HepG2 (cell line): ENCODE data around the gene FOXR1. TPM values are rescaled to one million over a fixed set of nuclear protein-coding genes. Genes with fewer than 3 reads are reported as not detected.
"Not testable (repeated sequence)": the region's sequence is repeated elsewhere in the genome, so short reads cannot be mapped to it uniquely, and the experiment has no call there.

ENCODE experiments used
- ATAC-seq: fragments of 200-7000 bp; cut with Tn5 transposase; 3 replicates; pipeline ENCODE4 v1.9.1; 2020; ENCODE audit warnings: mild to moderate bottlenecking, moderate library complexity
- BruUV-seq: library from RNA; stranded (reverse); fragments of 400-500 nt; replicated peaks from 2 replicates; lab custom pipeline; 2021; lab: Mats Ljungman, UMichigan
- CTCF ChIA-PET: fragments of 300-600 bp; formaldehyde crosslinking; extraction: SDS; loops from one replicate; lab custom pipeline; 2021; ENCODE audit warnings: low total read pairs, inconsistent platforms, low intra/inter-chr PET ratio; lab: Yijun Ruan, JAX
- POLR2A ChIA-PET: fragments of 350-600 bp; sonication (Branson Sonifier 250); formaldehyde crosslinking; loops from one replicate; lab custom pipeline; 2020; ENCODE audit warnings: antibody characterized with exemption, inconsistent platforms; lab: Yijun Ruan, JAX
- DNase-seq: peaks from one replicate; pipeline ENCODE4 v3.0.0-alpha.2; 2015; ENCODE audit warnings: low spot score
- FAIRE-seq: peaks from 3 replicates; lab custom pipeline; 2011; peaks lifted over from hg19 to GRCh38; lab: Jason Lieb, UNC
- H2AFZ ChIP-seq: one replicate; pipeline ENCODE4 v1.6.1; 2011; ENCODE audit warnings: low read length, inconsistent platforms
- H3K27ac ChIP-seq: fragments of 300-600 bp; 3 replicates; pipeline ENCODE4 v1.8.0; 2011; ENCODE audit warnings: mixed run types, mild to moderate bottlenecking, mixed read lengths, low read length, inconsistent platforms; ENCODE audit not compliant: insufficient read depth; ENCODE audit errors: extremely low read length
- H3K27me3 ChIP-seq, 2 experiments: fragments of 200-600 bp in 1 of 2; 2 replicates in 1 of 2; 3 replicates in 1 of 2; pipeline versions ENCODE4 v1.6.0 to v1.8.0; 2011; ENCODE audit warnings: low read length in 2 of 2, mild to moderate bottlenecking in 2 of 2, moderate library complexity in 2 of 2, inconsistent platforms in 1 of 2; ENCODE audit not compliant: insufficient read depth in 2 of 2, control insufficient read depth in 1 of 2
- H3K36me3 ChIP-seq, 2 experiments: fragments of 200-600 bp in 1 of 2; replicated peaks in 1 of 2; 2 replicates in 1 of 2; 3 replicates in 1 of 2; pipeline versions ENCODE4 v1.5.1 to v1.8.0; 2011; ENCODE audit warnings: low read length in 2 of 2, inconsistent platforms in 1 of 2; ENCODE audit not compliant: insufficient read depth in 2 of 2, control insufficient read depth in 1 of 2
- H3K4me1 ChIP-seq: 2 replicates; pipeline ENCODE4 v1.5.1; 2012; ENCODE audit warnings: low read length, inconsistent platforms; ENCODE audit not compliant: insufficient read depth
- H3K4me2 ChIP-seq: 2 replicates; pipeline ENCODE4 v1.6.0; 2011; ENCODE audit warnings: low read depth, low read length, inconsistent platforms
- H3K4me3 ChIP-seq, 3 experiments: fragments of 200-600 bp in 1 of 3; sonication (generic), shearing (Covaris generic) in 1 of 3; replicated peaks in 1 of 3; 2 replicates each; pipeline ENCODE4 v1.5.1; 2011 to 2016; ENCODE audit warnings: low read length in 3 of 3, inconsistent platforms in 2 of 3, low read depth in 2 of 3, mild to moderate bottlenecking in 2 of 3, control low read depth in 1 of 3, mixed read lengths in 1 of 3; ENCODE audit not compliant: insufficient read depth in 1 of 3
- H3K79me2 ChIP-seq: one replicate; pipeline ENCODE4 v1.6.1; 2011; ENCODE audit warnings: low read length, inconsistent platforms; ENCODE audit not compliant: insufficient read depth
- H3K9ac ChIP-seq: 2 replicates; pipeline ENCODE4 v1.6.0; 2011; ENCODE audit warnings: mild to moderate bottlenecking, low read depth, low read length, inconsistent platforms; ENCODE audit not compliant: insufficient read depth
- H3K9me3 ChIP-seq: 2 replicates; pipeline ENCODE4 v1.5.1; 2012; ENCODE audit warnings: mild to moderate bottlenecking, low read length
- H4K20me1 ChIP-seq: 2 replicates; pipeline ENCODE4 v1.6.0; 2011; ENCODE audit warnings: inconsistent platforms, mild to moderate bottlenecking, low read length, moderate library complexity; ENCODE audit not compliant: insufficient read depth
- ETV5 ChIP-seq: IDR thresholded peaks from 2 replicates; pipeline ENCODE4 v1.6.1; 2018; ENCODE audit warnings: missing biosample characterization, missing genetic modification reagents, inconsistent platforms, borderline replicate concordance
- KLF6 ChIP-seq: IDR thresholded peaks from 2 replicates; pipeline ENCODE4 v1.8.0; 2016; ENCODE audit warnings: missing biosample characterization, missing genetic modification reagents
- KMT2B ChIP-seq: IDR thresholded peaks from 2 replicates; pipeline ENCODE4 v1.6.1; 2016; ENCODE audit warnings: missing genetic modification reagents, missing compliant biosample characterization
- RFX1 ChIP-seq: fragments of 450-650 bp; IDR thresholded peaks from 2 replicates; pipeline ENCODE4 v1.6.1; 2017
- SNRNP70 ChIP-seq: fragments of 200-400 bp; formaldehyde crosslinking; IDR thresholded peaks from 2 replicates; pipeline ENCODE4 v1.6.1; 2017; ENCODE audit warnings: mild to moderate bottlenecking, low read depth, low read length, moderate library complexity
- WGBS: methylation state at CpG from one replicate; pipeline ENCODE4 v1.1.6; 2017; ENCODE audit warnings: low lambda C conversion rate; 5-methylcytosine and 5-hydroxymethylcytosine counted together
- in situ Hi-C: cut with HindIII; loops from 2 replicates; pipeline ENCODE4 v1.10.0; 2017; ENCODE audit warnings: low pct_unique_long_range_greater_than_20kb; ENCODE audit not compliant: extremely low pct_ligation_motif_present
- intact Hi-C: fragments of 100-400 bp; cut with micrococcal nuclease; formaldehyde crosslinking; loops from one replicate; pipeline ENCODE4 v1.10.0; 2022; ENCODE audit not compliant: unreplicated experiment
- polyA plus RNA-seq, 8 experiments: library from polyadenylated mRNA; depleted of rRNA in 3 of 8; stranded (reverse) in 7 of 8; unstranded in 1 of 8; fragments of >200 nt; fragmentation: Illumina TruSeq in 4 of 8; extraction: Trizol in 4 of 8; gene quantifications; 2 replicates each; pipeline versions ENCODE4 v1.2.1 to v1.2.3, GENCODE V29; 2011 to 2016; ENCODE audit warnings: low read depth in 4 of 8, missing spikeins in 1 of 8, mixed read lengths in 1 of 8; ENCODE audit not compliant: insufficient read depth in 1 of 8
- total RNA-seq, 5 experiments: library from RNA; depleted of rRNA; stranded (reverse); fragments of >200 nt; fragmentation: Illumina TruSeq; extraction: Trizol; gene quantifications; 2 replicates each; pipeline ENCODE4 v1.2.3, GENCODE V29; 2016; ENCODE audit warnings: low read depth in 1 of 5
- TF ChIP-seq, protein P1 (sequence below): sonication (generic); formaldehyde crosslinking; IDR thresholded peaks from 2 replicates; pipeline ENCODE4 v1.4.0; 2020; ENCODE audit warnings: missing genetic modification reagents

FOXR1 gene
- total and polyA plus RNA-seq, 2 of the 13 experiments (the other 11 are each of a cell fraction or from before 2014, with no cell fraction given), result not detected

DNA sequence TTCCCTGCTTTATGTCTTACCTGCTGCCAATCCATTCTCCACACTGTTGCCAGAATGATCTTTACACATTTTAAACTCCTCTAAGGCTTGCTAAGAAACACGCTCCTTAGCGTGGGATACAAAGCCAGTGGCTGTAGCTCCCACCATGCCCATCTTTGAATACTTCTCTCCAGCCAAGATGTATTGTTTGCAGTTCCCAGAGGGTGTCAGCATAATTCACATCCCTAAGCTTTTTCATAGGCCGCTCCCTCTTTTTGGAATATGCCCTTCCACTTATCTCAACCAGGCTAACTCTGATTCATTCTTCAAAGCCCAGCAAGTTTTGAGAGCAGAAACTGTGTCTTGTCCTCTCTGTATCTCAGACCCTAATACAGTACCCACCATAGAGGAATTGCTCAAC, 23.6 kb upstream of the FOXR1 start:
- no peaks in the 10 kb centered on the region for H3K9me3 ChIP-seq
- no peak overlapping the region for H2AFZ ChIP-seq
- no TSS peak for BruUV-seq
- no peak for ATAC-seq
- H4K20me1 ChIP-seq, result no peaks in the 10 kb centered on the region
- no peak overlapping the region for H3K9ac ChIP-seq
- H3K4me1 ChIP-seq, result no peaks in the 10 kb centered on the region
- H3K79me2 ChIP-seq, result no peaks in the 10 kb centered on the region
- WGBS, result 37% methylated on average over 3 of the region's 3 CpGs
- intact Hi-C loops, result no loop called here
- FAIRE-seq, result no peak
- H3K27me3 ChIP-seq, result peaks cover 0 to 12% of the 10 kb centered on the region in 2 experiments; a peak in 3 of 5 replicates
- ChIA-PET CTCF (no interaction called here), POLR2A (no interaction called here)
- no peak overlapping the region for H3K4me2 ChIP-seq
- DNase-seq, result no peak
- no peaks in the 10 kb centered on the region for H3K36me3 ChIP-seq
- in situ Hi-C loops, result no loop called here
- H3K27ac ChIP-seq, result no peak overlapping the region
- H3K4me3 ChIP-seq, result no peak overlapping the region
- TF ChIP-seq KMT2B, result no peak
- TF ChIP-seq KLF6, result no peak
- no peak for TF ChIP-seq ETV5 (CRISPR knock-in tag)
- TF ChIP-seq, protein P1, sequence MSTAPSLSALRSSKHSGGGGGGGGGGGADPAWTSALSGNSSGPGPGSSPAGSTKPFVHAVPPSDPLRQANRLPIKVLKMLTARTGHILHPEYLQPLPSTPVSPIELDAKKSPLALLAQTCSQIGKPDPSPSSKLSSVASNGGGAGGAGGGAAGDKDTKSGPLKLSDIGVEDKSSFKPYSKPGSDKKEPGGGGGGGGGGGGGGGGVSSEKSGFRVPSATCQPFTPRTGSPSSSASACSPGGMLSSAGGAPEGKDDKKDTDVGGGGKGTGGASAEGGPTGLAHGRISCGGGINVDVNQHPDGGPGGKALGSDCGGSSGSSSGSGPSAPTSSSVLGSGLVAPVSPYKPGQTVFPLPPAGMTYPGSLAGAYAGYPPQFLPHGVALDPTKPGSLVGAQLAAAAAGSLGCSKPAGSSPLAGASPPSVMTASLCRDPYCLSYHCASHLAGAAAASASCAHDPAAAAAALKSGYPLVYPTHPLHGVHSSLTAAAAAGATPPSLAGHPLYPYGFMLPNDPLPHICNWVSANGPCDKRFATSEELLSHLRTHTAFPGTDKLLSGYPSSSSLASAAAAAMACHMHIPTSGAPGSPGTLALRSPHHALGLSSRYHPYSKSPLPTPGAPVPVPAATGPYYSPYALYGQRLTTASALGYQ (CRISPR knock-in tag), result no peak
- TF ChIP-seq, all 625 proteins: peak for 0

DNA sequence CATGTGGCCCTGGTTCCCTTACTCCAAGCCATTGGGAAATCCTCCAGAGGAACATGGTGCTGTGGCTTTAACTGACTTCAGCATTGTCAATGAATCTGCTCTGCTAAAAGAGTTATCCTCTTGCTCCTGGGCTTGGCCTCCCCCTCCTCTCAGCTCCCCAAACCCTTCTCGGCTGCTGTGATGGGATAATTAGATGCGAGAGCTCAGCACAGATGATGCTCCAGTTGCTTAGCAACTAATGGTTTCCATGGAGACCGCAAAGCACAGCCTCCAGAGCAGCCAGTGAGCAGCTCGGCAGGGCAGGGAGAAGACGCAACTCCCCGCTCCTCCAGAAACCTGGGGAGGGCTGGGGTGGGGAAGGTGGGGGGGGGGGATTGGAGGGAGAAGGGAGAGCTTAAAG, 18.3 kb upstream of the FOXR1 start:
- DNase-seq, result no peak
- no peak for ATAC-seq
- 17% methylated on average over 6 of the region's 6 CpGs for WGBS
- intact Hi-C loops, result no loop called here
- Histone ChIP-seq H3K4me3 (no peak overlapping the region), H3K9ac (no peak overlapping the region), H3K79me2 (no peaks in the 10 kb centered on the region), H4K20me1 (no peaks in the 10 kb centered on the region), H3K27ac (no peak overlapping the region), H3K4me2 (no peak overlapping the region), H3K27me3 (peaks cover 2 to 31% of the 10 kb centered on the region in 2 experiments; a peak in 4 of 5 replicates), H3K36me3 (no peaks in the 10 kb centered on the region), H2AFZ (no peak overlapping the region), H3K4me1 (no peaks in the 10 kb centered on the region), H3K9me3 (no peaks in the 10 kb centered on the region)
- no TSS peak for BruUV-seq
- TF ChIP-seq SNRNP70 (no peak), RFX1 (peak; percentile 27)
- CTCF ChIA-PET, result no interaction called here
- FAIRE-seq, result no peak
- in situ Hi-C loops, result no loop called here
- POLR2A ChIA-PET, result no interaction called here

DNA sequence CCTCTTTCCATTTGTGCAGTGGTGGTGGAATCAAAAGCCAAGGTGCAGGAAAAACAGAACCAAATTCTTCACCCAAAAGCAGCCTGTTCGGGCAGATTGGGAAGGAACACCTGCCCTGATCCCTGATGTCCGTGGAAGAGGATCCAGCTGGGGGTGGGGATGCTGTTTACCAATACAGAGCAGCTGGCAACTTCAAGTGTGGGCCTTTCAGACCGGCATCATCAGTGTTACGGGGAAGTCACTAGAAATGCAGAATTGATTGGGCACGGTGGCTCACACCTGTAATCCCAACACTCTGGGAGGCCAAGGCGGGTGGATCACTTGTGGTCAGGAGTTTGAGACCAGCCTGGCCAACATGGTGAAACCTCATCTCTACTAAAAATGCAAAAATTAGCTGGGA, 17.6 kb upstream of the FOXR1 start:
- H3K27ac ChIP-seq, H3K9me3 ChIP-seq, FAIRE-seq, H3K4me1 ChIP-seq, H2AFZ ChIP-seq, BruUV-seq, H4K20me1 ChIP-seq, DNase-seq, H3K9ac ChIP-seq, H3K36me3 ChIP-seq, ATAC-seq, intact Hi-C loops, CTCF ChIA-PET, POLR2A ChIA-PET, in situ Hi-C loops, H3K4me2 ChIP-seq, H3K4me3 ChIP-seq, H3K79me2 ChIP-seq: not testable (repeated sequence)
- H3K27me3 ChIP-seq, result peaks cover 2 to 35% of the 10 kb centered on the region in 2 experiments; a peak in 4 of 5 replicates
- WGBS, result 36% methylated on average over 6 of the region's 6 CpGs
